HG02970 (cell line): ENCODE data around the gene SECISBP2.

Experiments used
- ATAC-seq: cut with Tn5 transposase; IDR thresholded peaks from one replicate; pipeline ENCODE4 v1.9.1; 2021; ENCODE audit warnings: mild to moderate bottlenecking, moderate library complexity, moderate number of reproducible peaks; ENCODE audit not compliant: unreplicated experiment, low FRiP score

Gene SECISBP2

GRCh38 chr9:89379508-89380115, 61.3 kb downstream of the SECISBP2 start:
- no peak for ATAC-seq

- ATAC-seq, result no peak
Measured at GRCh38 chr9:89380437-89381307, 62.4 kb downstream of the SECISBP2 start.

GRCh38 chr9:89381308-89381609, 63.0 kb downstream of the SECISBP2 start:
- ATAC-seq, result no peak

- no peak for ATAC-seq
Measured at GRCh38 chr9:89382026-89382986, 64.0 kb downstream of the SECISBP2 start.

- no peak for ATAC-seq
Measured at GRCh38 chr9:89383030-89383720, 64.9 kb downstream of the SECISBP2 start.

GRCh38 chr9:89383721-89384300, 65.5 kb downstream of the SECISBP2 start:
- ATAC-seq, result no peak

GRCh38 chr9:89384783-89385182, 66.5 kb downstream of the SECISBP2 start:
- ATAC-seq, result no peak

- no peak for ATAC-seq
Measured at GRCh38 chr9:89386206-89386605, 67.9 kb downstream of the SECISBP2 start.

- ATAC-seq, result no peak
Measured at GRCh38 chr9:89386797-89387196, 68.5 kb downstream of the SECISBP2 start.

GRCh38 chr9:89387197-89387849, 69.0 kb downstream of the SECISBP2 start:
- no peak for ATAC-seq

GRCh38 chr9:89388084-89388867, 70.0 kb downstream of the SECISBP2 start:
- ATAC-seq, result no peak

GRCh38 chr9:89388868-89389177, 70.5 kb downstream of the SECISBP2 start:
- ATAC-seq, result no peak

- ATAC-seq, result no peak
Measured at GRCh38 chr9:89390068-89390555, 71.8 kb downstream of the SECISBP2 start.

GRCh38 chr9:89390578-89391116, 72.3 kb downstream of the SECISBP2 start:
- ATAC-seq, result no peak

- ATAC-seq, result no peak
Measured at GRCh38 chr9:89391585-89391984, 73.3 kb downstream of the SECISBP2 start.

- no peak for ATAC-seq
Measured at GRCh38 chr9:89394412-89394811, 76.1 kb downstream of the SECISBP2 start.

GRCh38 chr9:89395931-89396710, 77.8 kb downstream of the SECISBP2 start:
- no peak for ATAC-seq

- no peak for ATAC-seq
Measured at GRCh38 chr9:89397471-89397870, 79.2 kb downstream of the SECISBP2 start.
